Endothelial cell of hepatic sinusoid (primary cell): ENCODE measurements around the gene PPM1D.

ENCODE experiments used
- in situ Hi-C: cut with HindIII; loops from 2 replicates; pipeline ENCODE4 v1.10.0; 2017; ENCODE audit warnings: low sequenced_read_pairs

The PPM1D gene

DNA sequence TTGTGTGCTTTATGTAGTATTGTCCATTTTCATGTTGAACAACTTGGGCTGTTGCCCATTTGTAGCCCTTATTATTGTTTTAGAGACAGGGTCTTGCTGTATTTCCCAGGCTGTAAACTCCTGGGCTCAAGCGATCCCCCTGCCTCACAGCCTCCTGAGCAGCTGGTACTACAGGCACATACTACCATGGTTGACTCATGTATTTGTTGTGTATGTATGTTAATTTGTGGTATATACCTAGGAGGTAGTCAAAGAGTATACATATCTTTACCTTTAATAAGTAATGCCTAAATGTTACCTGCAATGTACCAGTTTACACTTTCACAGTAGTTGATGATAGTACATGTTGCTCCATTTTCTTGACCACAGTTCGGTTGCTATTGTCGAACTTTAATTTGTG, 18.1 kb downstream of the PPM1D start:
- in situ Hi-C loops = no loop called here

DNA sequence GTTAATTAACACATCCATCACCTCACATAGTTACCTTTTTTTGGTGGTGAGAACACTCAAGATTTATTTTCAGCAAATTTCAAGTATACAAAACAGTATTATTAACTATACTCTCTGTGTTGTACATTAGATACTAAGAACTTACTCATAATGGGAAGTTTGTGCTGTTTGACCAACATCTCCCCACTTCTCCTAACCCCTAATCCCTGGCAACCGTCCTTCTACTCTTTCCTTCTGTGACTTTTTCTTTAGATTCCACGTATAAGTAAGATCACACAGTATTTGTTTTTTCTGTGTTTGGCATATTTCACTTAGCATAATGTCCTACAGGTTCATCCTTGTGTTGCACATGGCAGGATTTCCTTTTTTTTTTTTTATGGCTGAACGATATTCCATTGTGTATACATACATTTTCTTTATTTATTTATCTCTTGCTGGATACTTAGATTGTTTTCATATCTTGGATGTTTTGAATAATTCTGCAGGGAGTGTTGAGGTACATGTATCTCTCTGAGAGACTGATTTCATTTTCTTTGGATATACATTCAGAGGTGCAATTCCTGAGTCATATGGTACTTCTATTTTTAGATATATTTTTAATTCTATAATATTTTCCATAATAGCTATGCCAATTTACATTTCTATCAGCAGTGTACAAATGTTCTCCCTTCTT, 19.0 kb downstream of the PPM1D start:
- in situ Hi-C loops = no loop called here

DNA sequence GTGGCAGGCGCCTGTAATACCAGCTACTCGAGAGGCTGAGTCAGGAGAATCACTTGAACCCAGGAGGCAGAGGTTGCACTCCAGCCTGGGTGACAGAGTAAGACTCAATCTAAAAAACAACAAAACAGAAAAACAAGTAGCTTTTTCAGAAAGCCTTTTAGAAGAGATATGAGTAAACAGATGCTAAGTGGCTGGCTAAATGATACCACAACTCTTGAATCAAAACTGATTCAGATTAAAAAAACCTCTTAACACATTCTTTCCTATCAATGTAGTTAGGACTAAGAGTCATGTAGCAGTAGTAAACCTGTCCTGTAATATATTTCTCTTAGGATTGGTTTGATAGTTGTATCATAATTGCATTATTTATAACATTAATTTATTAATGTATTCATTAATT, 23.0 kb downstream of the PPM1D start:
- in situ Hi-C loops = no loop called here

DNA sequence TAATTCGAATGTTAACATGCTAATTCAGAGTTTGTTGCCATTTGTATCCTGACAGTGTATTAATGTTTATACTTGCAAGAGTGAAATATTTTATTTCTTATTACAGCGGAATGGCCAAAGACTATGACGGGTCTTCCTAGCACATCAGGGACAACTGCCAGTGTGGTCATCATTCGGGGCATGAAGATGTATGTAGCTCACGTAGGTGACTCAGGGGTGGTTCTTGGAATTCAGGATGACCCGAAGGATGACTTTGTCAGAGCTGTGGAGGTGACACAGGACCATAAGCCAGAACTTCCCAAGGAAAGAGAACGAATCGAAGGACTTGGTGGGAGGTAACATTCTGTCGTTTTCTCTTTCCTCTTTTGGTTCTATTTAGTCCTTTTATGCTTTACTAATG, 23.4 kb downstream of the PPM1D start:
- in situ Hi-C loops = no loop called here

DNA sequence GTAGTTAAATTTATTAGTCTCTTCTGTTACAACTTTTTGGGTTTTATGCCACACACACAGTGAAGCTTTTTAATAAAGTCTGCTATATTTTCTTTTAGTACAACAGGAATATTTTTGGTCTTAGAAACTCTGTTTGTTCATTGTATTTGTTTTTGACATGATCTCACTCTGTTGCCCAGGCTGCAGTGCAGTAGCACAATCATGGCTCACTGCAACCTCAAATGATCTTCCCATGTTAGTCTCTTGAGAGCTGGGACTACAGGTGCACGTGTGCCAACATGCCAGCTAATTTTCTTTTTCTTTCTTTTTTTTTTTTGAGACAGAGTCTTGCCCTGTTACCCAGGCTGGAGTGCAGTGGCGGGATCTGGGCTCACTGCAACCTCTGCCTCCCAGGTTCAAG, 27.1 kb downstream of the PPM1D start:
- in situ Hi-C loops = no loop called here

DNA sequence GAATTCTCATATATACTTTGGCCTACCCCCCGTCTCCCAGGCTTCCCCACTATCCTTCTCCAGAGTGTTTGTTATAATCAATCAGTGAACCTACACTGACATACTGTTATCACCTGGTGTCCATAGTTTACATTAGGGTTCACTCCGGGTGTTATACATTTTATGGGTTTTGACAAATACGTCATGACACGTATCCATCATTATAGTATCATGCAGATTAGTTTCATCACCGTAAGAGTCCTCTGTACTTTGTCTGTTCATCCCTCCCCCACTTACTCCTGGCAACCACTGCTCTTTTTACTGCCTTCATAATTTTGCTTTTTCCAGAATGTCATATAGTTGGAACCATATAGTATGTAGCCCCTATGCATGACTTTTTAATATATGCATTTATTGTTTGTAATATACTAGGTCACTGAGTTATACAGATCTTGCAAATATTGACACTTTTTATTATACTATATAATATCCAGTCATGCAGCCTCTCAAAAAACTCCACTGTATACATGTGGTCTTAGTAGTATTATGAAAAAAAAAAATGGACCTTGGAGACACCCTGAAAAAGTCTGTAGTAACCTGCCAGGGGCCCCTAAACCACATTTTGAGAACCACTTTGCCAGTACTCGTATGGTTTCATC, 28.4 kb downstream of the PPM1D start:
- in situ Hi-C loops = no loop called here

DNA sequence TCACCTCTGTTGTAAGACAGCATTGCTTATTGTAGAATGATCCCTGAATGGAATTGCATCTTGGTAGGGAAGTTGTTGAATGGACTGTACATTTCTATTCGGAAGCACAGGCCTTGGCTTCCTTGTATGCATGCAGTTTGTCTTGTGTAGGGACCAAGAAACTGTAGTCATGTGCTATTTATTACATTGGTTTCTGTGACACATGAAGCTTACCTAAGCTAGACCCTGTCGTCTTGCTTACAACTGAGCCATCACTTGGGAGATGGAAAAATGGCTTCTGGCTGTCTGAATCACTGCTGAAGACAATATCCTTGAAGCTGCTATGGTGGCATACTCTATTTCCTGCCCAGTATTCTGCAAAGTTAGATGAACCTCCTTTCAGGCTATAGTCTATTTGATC, 29.1 kb downstream of the PPM1D start:
- in situ Hi-C loops = no loop called here

DNA sequence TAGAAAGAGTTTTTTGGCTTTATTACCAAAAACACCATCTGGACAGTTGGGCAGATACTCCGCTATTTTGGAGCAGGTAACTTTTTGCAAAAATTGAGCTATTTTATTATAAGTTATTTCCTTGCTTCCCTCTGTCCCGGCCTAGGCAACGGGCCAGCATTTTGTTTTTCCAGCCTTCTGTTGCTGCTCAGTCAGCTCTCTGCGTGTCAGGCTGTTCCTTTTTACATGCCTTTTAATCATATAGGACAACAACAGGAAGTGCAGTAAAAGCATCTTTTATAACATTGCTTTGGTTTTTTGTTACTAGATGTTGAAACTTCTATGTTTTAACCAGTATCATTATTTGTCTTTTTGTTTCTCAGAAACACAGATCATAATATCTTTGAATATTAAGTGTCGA, 30.4 kb downstream of the PPM1D start:
- in situ Hi-C loops = no loop called here

DNA sequence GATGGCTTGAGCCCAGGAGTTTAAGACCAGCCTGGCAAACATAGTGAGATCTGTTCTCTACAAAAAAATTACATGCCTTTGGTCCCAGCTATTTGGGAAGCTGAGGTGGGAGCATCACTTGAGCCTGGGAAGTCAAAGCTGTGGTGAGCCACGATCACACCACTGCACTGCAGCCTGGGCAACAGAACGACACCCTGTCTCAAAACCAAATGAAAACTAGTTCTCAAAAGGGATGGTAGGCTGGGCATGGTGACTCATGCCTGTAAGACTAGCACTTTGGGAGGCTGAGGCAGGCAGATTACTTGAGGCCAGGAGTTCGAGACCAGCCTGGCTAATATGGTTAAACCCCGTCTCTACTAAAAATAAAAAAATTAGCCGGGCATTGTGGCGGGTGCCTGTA, 31.1 kb downstream of the PPM1D start:
- in situ Hi-C loops = no loop called here

DNA sequence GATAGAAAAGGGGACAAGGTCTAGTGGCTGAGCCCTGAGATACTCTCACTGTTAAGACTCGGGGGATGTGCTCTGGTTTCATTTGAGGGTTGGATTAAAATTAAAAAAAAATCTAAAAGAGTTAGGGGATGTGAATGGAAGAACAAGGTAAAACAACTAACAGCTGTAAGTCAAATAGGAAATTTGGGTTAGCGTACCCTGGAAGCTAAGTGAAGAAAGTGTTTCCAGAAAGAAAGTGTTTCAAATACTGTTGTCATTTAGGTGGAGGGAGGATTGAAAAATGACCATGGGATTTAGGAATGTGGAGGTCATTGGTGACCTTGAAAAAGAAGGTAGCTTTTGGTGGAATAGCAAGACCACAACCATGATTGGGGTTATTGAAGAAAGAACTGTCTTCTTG, 37.7 kb downstream of the PPM1D start:
- in situ Hi-C loops = no loop called here

DNA sequence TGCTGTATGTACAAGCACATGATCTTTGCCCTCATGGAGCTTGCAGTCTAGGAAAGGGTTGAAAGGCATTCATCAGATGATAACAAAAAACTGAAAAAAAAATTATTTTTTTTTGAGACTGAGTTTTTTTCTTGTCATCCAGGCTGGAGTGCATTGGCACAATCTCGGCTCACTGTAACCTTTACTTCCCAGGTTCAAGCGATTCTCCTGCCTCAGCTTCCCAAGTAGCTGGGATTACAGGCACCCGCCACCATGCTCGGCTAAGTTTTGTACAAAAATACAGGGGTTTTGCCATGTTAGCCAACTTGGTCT, 39.0 kb downstream of the PPM1D start:
- in situ Hi-C loops = no loop called here

DNA sequence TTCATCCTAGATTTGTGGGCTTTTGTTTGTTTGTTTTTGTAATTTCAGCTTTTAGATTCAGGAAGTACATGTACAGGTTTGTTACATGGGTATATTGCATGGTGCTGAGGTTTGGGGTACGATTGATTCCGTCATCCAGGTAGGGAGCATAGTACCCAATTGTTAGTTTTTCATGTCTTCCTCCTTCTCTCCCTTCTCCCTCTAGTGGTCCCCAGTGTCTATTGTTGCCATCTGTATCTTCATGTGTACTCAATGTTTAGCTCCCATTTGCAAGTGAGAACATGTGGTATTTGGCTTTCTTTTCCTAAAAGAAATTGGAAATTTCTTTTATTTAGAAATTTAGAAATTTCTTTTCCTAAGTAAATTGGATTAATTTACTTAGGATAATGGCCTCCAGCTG, 40.5 kb downstream of the PPM1D start:
- in situ Hi-C loops = no loop called here

DNA sequence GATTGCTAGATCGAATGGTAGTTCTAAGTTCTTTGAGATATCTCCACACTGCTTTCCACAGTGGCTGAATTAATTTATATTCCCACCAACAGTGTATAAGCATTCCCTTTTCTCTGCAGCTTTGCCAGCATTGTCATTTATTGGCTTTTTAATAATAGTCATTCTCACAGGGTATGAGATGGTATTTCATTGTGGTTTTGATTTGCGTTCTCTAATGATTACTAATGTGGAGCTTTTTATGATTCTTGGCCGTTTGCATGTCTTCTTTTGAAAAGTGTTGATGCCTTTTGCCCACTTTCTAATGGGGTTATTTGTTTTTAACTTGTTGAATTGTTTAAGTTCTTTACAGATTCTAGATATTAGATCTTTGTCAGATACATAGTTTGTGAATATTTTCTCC, 41.1 kb downstream of the PPM1D start:
- in situ Hi-C loops = no loop called here

DNA sequence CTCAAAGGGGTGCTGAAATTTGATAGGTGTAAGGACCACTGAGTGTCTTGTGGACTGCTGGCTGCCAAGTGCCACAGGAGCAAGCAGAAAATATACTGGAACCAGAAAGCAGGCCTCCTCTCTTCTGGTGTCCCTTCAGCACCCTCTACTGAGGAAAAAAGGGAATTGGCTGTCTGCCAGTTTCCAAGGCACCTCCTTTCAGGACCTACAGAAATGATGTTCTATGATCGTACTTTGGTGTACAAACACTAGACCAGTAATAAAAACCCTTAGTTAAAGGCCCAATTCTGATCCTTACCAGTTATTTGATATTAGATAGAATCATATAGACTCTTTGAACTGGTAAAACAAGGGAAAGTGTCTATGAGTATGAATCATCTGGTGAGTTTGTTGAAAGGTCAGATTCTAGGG, 41.8 kb downstream of the PPM1D start:
- in situ Hi-C loops = no loop called here

DNA sequence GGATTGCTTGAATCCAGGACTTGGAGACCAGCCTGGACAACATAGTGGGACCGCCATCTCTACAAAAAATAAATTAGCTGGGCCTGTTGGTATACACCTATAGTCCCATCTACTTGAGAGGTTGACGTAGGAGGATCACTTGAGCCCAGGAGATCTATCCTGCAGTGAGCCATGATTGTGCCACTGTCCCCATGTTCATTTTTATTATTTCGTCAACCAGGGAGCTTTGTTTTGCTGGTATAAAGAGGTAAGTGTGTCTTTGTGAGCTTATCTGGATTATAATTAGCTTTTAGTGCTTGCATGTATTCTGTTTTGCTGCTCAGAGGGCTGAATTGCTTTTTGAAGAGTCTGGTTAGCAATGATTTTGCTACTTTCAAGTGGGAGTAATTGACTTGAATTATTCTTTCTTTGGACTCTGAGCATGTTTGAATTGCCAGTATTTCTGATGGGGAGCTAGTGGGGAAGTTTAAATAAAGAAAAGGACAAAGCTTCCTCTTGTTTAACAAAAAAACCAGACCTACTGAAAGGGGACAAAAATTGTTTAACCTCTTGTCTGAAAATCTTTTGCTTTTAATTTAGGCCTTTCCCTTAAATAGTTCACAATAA, 46.0 kb downstream of the PPM1D start:
- in situ Hi-C loops = no loop called here

DNA sequence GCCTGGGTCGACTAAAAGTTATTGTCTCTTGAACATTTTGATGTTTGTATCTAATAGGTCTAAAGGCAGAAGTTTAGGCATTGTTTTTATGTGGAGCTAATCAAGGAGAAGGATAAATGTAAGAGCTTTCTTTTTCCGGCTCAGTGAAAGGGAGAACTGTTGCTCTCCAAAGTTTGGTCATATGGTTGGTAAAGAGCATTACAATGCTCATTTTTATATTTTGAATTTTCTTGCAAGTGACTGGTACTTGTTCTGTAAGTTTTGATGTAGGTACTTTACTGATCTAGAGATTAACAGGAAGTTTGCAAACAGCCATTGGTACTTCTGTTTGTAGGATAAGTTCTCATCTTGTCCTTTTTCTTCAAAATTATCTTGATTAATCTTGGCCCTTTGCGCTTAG, 46.7 kb downstream of the PPM1D start:
- in situ Hi-C loops = no loop called here

DNA sequence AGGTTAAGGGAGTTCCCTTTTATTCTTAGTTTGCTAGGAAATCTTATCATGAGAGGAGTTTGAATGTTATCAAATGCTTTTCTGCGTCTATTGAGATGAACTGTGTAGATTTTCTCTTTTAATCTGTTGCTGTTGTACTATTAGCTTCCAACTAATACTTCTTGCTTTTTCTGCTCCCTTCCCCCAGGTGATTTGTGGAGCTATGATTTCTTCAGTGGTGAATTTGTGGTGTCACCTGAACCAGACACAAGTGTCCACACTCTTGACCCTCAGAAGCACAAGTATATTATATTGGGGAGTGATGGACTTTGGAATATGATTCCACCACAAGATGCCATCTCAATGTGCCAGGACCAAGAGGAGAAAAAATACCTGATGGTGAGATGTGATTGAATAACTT, 47.7 kb downstream of the PPM1D start:
- in situ Hi-C loops = no loop called here

DNA sequence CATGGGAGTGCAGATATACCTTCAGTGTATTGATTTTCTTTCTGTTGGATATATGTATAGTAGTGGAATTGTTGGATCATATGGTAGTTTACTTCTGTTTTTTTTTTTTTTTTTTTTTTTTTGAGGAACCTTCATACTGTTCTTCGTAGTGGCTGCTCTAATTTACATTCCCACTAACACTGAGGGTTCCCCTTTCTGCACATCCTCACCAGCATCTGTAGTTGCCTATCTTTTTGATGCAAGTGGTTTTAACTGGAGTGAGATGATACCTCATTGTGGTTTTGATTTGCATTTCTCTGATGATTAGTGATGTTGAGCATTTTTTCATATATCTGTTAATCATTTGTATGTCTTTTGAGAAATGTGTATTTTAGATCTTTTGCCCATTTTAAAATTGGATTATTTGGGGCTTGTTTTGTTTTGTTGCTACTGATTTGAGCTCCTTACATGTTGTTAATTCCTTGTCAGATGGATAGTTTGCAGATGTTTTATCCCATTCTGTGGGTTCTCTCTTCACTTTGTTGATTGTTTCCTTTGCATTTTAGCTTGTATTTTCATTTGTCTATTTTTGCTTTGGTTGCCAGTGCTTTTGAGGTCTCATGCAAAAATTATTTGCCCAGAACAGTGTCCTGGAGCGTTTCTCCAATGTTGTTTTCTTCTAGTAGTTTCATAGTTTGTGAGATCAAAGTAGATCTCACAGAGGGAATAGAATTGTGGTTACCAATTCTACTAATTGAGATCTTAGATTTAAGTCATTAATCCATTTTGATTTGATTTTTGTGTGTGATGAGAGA, 52.7 kb downstream of the PPM1D start:
- in situ Hi-C loops = no loop called here

DNA sequence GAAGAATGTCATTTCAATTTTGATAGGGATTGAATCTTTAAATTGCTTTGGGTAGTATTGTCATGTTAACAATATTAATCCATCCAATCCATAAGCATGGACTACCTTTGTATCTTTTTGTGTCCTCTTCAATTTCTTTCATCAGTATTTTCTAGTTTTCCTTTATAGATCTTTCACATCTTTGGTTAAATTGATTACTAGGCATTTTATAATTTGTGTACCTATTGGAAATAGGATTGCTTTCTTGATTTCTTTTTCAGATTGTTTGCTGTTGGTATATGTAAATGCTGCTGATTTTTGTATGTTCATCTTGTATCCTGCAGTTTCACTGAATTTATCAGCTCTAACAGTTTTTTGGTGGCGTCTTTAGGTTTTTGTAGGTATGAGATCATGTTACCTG, 53.6 kb downstream of the PPM1D start:
- in situ Hi-C loops = no loop called here

DNA sequence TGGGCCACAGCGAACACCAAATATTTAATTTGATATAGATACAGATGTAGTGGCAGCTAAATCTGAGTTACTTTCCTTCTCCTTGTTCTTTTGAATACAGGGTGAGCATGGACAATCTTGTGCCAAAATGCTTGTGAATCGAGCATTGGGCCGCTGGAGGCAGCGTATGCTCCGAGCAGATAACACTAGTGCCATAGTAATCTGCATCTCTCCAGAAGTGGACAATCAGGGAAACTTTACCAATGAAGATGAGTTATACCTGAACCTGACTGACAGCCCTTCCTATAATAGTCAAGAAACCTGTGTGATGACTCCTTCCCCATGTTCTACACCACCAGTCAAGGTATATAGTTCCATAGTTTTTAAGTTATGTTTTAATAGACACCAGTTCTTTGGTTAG, 56.5 kb downstream of the PPM1D start:
- in situ Hi-C loops = no loop called here

DNA sequence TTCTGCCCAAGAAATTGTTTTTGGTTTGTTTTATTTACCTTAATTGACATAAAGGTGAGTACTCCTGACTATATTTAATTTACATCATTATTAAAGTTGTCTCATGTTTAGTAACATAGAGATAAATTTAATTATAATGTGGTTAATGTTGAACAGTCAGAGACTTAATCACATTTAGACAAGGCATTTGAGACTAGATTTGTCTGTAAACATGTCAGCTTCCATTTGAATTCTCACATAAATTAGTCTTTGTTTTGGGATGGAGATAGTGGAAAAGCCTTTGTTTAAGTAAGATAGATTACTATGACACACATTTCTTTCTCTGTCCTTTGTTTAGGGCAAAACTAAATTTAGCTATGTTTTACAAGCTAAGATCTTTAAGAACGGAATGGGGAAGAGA, 59.2 kb downstream of the PPM1D start:
- in situ Hi-C loops = no loop called here

DNA sequence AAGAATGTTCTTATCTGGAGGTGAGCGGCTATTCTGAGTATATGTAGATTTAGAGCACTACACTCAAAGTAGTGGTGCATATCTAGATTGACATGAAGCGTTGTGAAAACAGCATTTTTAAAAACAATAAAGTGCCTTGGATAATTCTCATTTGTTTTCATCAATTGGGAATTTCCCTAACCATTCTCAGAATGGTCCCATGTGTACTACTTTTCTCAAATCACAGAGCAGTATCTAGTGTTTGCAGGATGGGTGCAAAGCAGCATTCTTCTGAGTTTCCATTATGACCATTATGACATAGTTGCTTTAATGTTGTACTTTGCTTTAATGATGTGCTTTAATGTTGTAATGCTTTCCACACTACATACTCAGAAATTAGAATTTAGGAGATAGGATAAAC, 61.5 kb downstream of the PPM1D start:
- in situ Hi-C loops = no loop called here
